Neural cell (in vitro differentiated cells): ENCODE results near the gene ZIC1. TPM values are rescaled to one million over a fixed set of nuclear protein-coding genes. Genes with fewer than 3 reads are reported as not detected.

Experiments
- H2AFZ ChIP-seq: fragments of 200-600, 300-800 bp; sonication (generic), shearing (Covaris generic); 2 replicates; pipeline ENCODE4 v1.6.0; 2014; ENCODE audit warnings: low read depth, mild to moderate bottlenecking, antibody characterized with exemption, low read length, moderate library complexity
- H3F3A ChIP-seq: fragments of 200-600 bp; shearing (Covaris generic); 2 replicates; pipeline ENCODE4 v1.6.1; 2016; ENCODE audit warnings: mild to moderate bottlenecking, moderate library complexity, mixed read lengths, antibody characterized with exemption, low read length; ENCODE audit not compliant: insufficient read depth, poor library complexity, severe bottlenecking
- H3K27ac ChIP-seq: fragments of 200-600, 300-800 bp; sonication (generic), shearing (Covaris generic); 2 replicates; pipeline ENCODE4 v1.5.1; 2014; ENCODE audit warnings: mild to moderate bottlenecking, low read length, moderate library complexity
- H3K27me3 ChIP-seq: fragments of 300-800, 200-600 bp; sonication (generic), shearing (Covaris generic); 2 replicates; pipeline ENCODE4 v1.6.0; 2014; ENCODE audit warnings: mild to moderate bottlenecking, low read depth, low read length, moderate library complexity; ENCODE audit not compliant: insufficient read depth
- H3K36me3 ChIP-seq: fragments of 300-800, 200-600 bp; sonication (generic), shearing (Covaris generic); 2 replicates; pipeline ENCODE4 v1.5.1; 2014; ENCODE audit warnings: mild to moderate bottlenecking, antibody characterized with exemption, low read length, moderate library complexity; ENCODE audit not compliant: insufficient read depth
- H3K4me2 ChIP-seq: fragments of 300-800, 200-600 bp; sonication (generic), shearing (Covaris generic); 2 replicates; pipeline ENCODE4 v1.6.0; 2014; ENCODE audit warnings: mild to moderate bottlenecking, low read length
- H3K4me3 ChIP-seq: fragments of 300-800, 200-600 bp; sonication (generic), shearing (Covaris generic); 2 replicates; pipeline ENCODE4 v1.5.1; 2014; ENCODE audit warnings: mild to moderate bottlenecking, low read length, moderate library complexity
- H3K79me2 ChIP-seq: fragments of 200-600 bp; shearing (Covaris generic); replicated peaks from 2 replicates; pipeline ENCODE4 v1.6.0; 2014; ENCODE audit warnings: mild to moderate bottlenecking, low read length, moderate library complexity; ENCODE audit not compliant: insufficient read depth
- H3K9ac ChIP-seq: fragments of 300-800, 200-600 bp; sonication (generic), shearing (Covaris generic); 2 replicates; pipeline ENCODE4 v1.6.1; 2016; ENCODE audit warnings: mild to moderate bottlenecking, low read length, mixed read lengths
- H3K9me2 ChIP-seq: fragments of 200-600 bp; shearing (Covaris generic); 2 replicates; pipeline ENCODE4 v1.6.1; 2016; ENCODE audit warnings: mild to moderate bottlenecking, low read length, mixed read lengths; ENCODE audit not compliant: insufficient read depth
- H3K9me3 ChIP-seq: fragments of 200-600, 300-800 bp; sonication (generic), shearing (Covaris generic); 2 replicates; pipeline ENCODE4 v1.6.1; 2016; ENCODE audit warnings: mild to moderate bottlenecking, mixed run types, low read length, moderate library complexity, mixed read lengths
- H4K20me1 ChIP-seq: fragments of 200-600 bp; shearing (Covaris generic); 2 replicates; pipeline ENCODE4 v1.6.1; 2016; ENCODE audit warnings: mild to moderate bottlenecking, mixed run types; ENCODE audit not compliant: insufficient read depth
- EP300 ChIP-seq: fragments of 450-650 bp; conservative IDR thresholded peaks from 2 replicates; pipeline ENCODE4 v1.6.1; 2014; ENCODE audit warnings: antibody characterized with exemption, mild to moderate bottlenecking, moderate library complexity; ENCODE audit not compliant: poor library complexity, severe bottlenecking
- EZH2 ChIP-seq: fragments of 200-600, 300-800 bp; shearing (Covaris generic), sonication (generic); IDR thresholded peaks from 2 replicates; pipeline ENCODE4 v1.6.1; 2014; ENCODE audit warnings: antibody characterized with exemption, low read length, borderline replicate concordance, mild to moderate bottlenecking; ENCODE audit not compliant: insufficient read depth, poor library complexity, severe bottlenecking
- MXI1 ChIP-seq: fragments of 450-650 bp; conservative IDR thresholded peaks from 2 replicates; pipeline ENCODE4 v1.6.1; 2014; ENCODE audit warnings: antibody characterized with exemption, mild to moderate bottlenecking; ENCODE audit not compliant: poor library complexity, severe bottlenecking
- POLR2AphosphoS5 ChIP-seq: IDR thresholded peaks from 2 replicates; pipeline ENCODE4 v1.6.1; 2012
- RAD21 ChIP-seq: fragments of 450-650 bp; conservative IDR thresholded peaks from 2 replicates; pipeline ENCODE4 v1.6.1; 2014; ENCODE audit warnings: antibody characterized with exemption, mild to moderate bottlenecking, moderate library complexity
- SMC3 ChIP-seq: fragments of 450-650 bp; conservative IDR thresholded peaks from 2 replicates; pipeline ENCODE4 v1.6.1; 2014; ENCODE audit warnings: antibody characterized with exemption, mild to moderate bottlenecking, moderate library complexity; ENCODE audit not compliant: poor library complexity
- TAF1 ChIP-seq: IDR thresholded peaks from 2 replicates; pipeline ENCODE4 v1.6.1; 2012; ENCODE audit warnings: low read depth
- polyA plus RNA-seq: library from polyadenylated mRNA; depleted of rRNA; stranded (reverse); fragments of >200 nt; gene quantifications from 2 replicates; pipeline ENCODE4 v1.2.3, GENCODE V29; 2014
- TF ChIP-seq, protein P1 (sequence below): IDR thresholded peaks from 2 replicates; pipeline ENCODE4 v1.6.1; 2012; ENCODE audit warnings: borderline replicate concordance
- TF ChIP-seq, protein P2 (sequence below): fragments of 450-650 bp; IDR thresholded peaks from 2 replicates; pipeline ENCODE4 v1.5.1; 2014; ENCODE audit warnings: antibody characterized with exemption, mild to moderate bottlenecking, moderate library complexity; ENCODE audit not compliant: poor library complexity, severe bottlenecking

ZIC1 gene
- polyA plus RNA-seq, 1 donor from 2014 or later, result 183 TPM

DNA sequence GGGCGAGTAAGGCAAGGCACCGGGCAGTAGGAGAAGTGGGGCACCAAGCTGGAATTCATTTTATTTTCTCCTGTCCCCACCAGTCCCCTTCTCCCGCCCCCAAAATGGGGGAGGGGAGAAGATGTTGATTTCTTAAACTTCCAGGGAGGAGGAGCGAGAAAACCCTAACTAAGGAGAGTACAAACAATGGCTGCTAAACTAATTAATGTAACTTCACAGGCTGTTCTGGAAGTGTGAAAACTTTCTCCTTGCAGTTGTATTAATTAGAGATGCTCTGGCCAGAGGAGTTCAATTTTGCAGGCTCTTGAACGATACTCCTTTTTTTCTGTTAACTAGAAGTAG lies 14.3 kb upstream of the ZIC1 start:
- Histone ChIP-seq H4K20me1 (no peaks in the 10 kb centered on the region), H3K79me2 (peaks cover 87% of the 10 kb centered on the region), H3K4me2 (peak overlapping the region; percentile 95), H3F3A (no peaks in the 10 kb centered on the region), H3K27ac (peak overlapping the region; percentile 83), H3K36me3 (no peaks in the 10 kb centered on the region), H3K9ac (peak overlapping the region; percentile 88), H3K4me3 (peak overlapping the region; percentile 82), H2AFZ (no peak overlapping the region), H3K9me3 (peaks cover 7% of the 10 kb centered on the region), H3K27me3 (peaks cover 37% of the 10 kb centered on the region), H3K9me2 (no peaks in the 10 kb centered on the region)
- TF ChIP-seq, protein P1, sequence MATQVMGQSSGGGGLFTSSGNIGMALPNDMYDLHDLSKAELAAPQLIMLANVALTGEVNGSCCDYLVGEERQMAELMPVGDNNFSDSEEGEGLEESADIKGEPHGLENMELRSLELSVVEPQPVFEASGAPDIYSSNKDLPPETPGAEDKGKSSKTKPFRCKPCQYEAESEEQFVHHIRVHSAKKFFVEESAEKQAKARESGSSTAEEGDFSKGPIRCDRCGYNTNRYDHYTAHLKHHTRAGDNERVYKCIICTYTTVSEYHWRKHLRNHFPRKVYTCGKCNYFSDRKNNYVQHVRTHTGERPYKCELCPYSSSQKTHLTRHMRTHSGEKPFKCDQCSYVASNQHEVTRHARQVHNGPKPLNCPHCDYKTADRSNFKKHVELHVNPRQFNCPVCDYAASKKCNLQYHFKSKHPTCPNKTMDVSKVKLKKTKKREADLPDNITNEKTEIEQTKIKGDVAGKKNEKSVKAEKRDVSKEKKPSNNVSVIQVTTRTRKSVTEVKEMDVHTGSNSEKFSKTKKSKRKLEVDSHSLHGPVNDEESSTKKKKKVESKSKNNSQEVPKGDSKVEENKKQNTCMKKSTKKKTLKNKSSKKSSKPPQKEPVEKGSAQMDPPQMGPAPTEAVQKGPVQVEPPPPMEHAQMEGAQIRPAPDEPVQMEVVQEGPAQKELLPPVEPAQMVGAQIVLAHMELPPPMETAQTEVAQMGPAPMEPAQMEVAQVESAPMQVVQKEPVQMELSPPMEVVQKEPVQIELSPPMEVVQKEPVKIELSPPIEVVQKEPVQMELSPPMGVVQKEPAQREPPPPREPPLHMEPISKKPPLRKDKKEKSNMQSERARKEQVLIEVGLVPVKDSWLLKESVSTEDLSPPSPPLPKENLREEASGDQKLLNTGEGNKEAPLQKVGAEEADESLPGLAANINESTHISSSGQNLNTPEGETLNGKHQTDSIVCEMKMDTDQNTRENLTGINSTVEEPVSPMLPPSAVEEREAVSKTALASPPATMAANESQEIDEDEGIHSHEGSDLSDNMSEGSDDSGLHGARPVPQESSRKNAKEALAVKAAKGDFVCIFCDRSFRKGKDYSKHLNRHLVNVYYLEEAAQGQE, result no peak
- TF ChIP-seq RAD21 (no peak), POLR2AphosphoS5 (no peak), MXI1 (no peak), EZH2 (no peak), EP300 (no peak)

DNA sequence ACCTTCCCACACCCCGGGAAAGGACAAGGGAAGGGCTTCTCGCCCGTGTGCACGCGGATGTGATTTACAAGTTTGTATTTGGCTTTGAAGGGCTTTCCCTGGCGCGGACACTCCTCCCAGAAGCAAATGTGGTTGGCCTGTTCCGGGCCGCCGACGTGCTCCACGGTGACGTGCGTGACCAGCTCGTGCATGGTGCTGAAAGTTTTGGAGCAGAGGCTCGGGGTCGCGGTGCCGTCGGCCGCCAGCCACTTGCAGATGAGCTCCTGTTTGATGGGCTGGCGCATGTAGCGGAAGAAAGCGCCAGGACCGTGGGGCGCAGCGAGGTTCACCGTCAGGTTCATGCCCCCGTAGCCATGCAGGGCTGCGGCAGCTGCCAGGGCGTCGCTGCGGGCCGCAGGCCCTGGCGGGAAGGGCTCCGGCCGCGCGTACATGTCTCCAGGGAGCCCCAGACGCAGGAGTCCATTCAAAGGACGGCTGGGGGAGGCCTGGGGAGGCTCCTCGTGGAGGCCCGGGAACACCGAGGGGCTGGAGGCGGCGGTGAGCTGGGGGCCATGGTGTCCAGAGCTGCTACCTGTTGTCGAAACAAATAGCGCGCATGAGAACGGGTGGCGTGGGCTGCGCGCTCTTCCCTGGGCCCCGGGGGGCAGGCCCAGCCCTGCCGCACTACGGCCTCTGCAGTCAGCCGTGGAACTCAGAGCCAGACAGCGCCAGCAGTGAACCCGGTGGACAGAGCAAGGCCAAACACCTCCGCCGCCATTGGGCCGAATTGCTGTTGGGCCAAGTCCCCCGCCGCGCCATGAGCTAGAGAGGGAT lies 13.1 kb upstream of the ZIC1 start:
- TF ChIP-seq POLR2AphosphoS5 (peak; percentile 31), SMC3 (no peak), EP300 (no peak)
- Histone ChIP-seq H2AFZ (no peak overlapping the region), H3K27me3 (peaks cover 35% of the 10 kb centered on the region), H4K20me1 (no peaks in the 10 kb centered on the region), H3K27ac (peak overlapping the region; percentile 83), H3K9me3 (peaks cover 1% of the 10 kb centered on the region), H3F3A (no peaks in the 10 kb centered on the region), H3K4me2 (peak overlapping the region; percentile 54), H3K79me2 (peaks cover 87% of the 10 kb centered on the region), H3K9me2 (no peaks in the 10 kb centered on the region), H3K9ac (peak overlapping the region; percentile 88), H3K4me3 (peak overlapping the region; percentile 82), H3K36me3 (no peaks in the 10 kb centered on the region)

DNA sequence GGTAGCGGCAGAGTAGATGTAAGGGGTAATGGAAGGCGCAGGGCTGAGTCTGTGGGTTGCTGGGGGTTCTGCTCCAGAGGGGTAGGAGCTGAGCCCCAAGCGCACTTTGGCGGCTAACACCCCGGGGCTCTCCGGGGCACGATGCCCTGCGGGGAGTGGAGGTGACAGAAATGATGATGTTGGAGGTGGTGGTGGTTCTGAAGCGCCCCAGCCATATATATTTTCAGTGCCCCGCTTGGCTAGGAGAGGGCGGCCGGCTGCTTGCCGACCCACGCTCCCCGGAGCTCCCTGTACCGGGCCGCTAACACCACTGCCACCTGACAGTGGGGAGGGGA lies 12.5 kb upstream of the ZIC1 start:
- H3K9ac ChIP-seq, result peak overlapping the region; percentile 88
- H3K4me2 ChIP-seq, result peak overlapping the region; percentile 54
- TF ChIP-seq, protein P1, result no peak
- TF ChIP-seq TAF1 (no peak), EP300 (no peak), POLR2AphosphoS5 (no peak), RAD21 (no peak), SMC3 (no peak), MXI1 (no peak), EZH2 (no peak)
- TF ChIP-seq, protein P2, sequence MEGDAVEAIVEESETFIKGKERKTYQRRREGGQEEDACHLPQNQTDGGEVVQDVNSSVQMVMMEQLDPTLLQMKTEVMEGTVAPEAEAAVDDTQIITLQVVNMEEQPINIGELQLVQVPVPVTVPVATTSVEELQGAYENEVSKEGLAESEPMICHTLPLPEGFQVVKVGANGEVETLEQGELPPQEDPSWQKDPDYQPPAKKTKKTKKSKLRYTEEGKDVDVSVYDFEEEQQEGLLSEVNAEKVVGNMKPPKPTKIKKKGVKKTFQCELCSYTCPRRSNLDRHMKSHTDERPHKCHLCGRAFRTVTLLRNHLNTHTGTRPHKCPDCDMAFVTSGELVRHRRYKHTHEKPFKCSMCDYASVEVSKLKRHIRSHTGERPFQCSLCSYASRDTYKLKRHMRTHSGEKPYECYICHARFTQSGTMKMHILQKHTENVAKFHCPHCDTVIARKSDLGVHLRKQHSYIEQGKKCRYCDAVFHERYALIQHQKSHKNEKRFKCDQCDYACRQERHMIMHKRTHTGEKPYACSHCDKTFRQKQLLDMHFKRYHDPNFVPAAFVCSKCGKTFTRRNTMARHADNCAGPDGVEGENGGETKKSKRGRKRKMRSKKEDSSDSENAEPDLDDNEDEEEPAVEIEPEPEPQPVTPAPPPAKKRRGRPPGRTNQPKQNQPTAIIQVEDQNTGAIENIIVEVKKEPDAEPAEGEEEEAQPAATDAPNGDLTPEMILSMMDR, result no peak
- H4K20me1 ChIP-seq, result no peaks in the 10 kb centered on the region
- H3K9me3 ChIP-seq, result no peaks in the 10 kb centered on the region
- H3K79me2 ChIP-seq, result peaks cover 89% of the 10 kb centered on the region
- peak overlapping the region; percentile 82 for H3K4me3 ChIP-seq
- peak overlapping the region; percentile 83 for H3K27ac ChIP-seq
- H3K9me2 ChIP-seq, result no peaks in the 10 kb centered on the region
- H3F3A ChIP-seq, result no peaks in the 10 kb centered on the region
- peaks cover 35% of the 10 kb centered on the region for H3K27me3 ChIP-seq
- H3K36me3 ChIP-seq, result no peaks in the 10 kb centered on the region
- H2AFZ ChIP-seq, result no peak overlapping the region
